ENCODE data around the gene MPPED2.

Gene MPPED2

DNA sequence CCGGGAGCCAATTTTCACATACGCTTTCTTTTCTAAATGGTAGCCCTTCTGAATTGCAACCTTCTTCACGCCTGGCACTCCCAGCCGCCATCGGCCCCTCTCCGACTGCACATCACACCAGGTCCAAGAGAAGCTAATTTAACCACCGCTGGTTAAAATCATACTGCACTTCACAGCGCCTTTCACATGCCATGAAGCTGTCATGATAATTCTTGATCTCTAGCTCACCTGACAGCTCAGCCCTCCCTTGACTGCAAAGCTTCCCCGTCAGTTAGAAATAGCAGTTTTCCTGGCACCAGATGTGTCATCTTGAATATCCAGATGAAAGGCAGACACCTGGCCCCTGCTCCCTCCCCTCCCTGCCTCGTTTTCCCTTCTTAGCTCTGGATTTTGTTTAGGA is 161.8 kb downstream of the MPPED2 start:
- no peak overlapping the region for H3K27ac ChIP-seq
- TF ChIP-seq, protein P1, sequence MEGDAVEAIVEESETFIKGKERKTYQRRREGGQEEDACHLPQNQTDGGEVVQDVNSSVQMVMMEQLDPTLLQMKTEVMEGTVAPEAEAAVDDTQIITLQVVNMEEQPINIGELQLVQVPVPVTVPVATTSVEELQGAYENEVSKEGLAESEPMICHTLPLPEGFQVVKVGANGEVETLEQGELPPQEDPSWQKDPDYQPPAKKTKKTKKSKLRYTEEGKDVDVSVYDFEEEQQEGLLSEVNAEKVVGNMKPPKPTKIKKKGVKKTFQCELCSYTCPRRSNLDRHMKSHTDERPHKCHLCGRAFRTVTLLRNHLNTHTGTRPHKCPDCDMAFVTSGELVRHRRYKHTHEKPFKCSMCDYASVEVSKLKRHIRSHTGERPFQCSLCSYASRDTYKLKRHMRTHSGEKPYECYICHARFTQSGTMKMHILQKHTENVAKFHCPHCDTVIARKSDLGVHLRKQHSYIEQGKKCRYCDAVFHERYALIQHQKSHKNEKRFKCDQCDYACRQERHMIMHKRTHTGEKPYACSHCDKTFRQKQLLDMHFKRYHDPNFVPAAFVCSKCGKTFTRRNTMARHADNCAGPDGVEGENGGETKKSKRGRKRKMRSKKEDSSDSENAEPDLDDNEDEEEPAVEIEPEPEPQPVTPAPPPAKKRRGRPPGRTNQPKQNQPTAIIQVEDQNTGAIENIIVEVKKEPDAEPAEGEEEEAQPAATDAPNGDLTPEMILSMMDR (conservative IDR thresholded peaks at IDR 0.05): no peak
- TF ChIP-seq ZFX (IDR thresholded peaks at IDR 0.05): no peak

DNA sequence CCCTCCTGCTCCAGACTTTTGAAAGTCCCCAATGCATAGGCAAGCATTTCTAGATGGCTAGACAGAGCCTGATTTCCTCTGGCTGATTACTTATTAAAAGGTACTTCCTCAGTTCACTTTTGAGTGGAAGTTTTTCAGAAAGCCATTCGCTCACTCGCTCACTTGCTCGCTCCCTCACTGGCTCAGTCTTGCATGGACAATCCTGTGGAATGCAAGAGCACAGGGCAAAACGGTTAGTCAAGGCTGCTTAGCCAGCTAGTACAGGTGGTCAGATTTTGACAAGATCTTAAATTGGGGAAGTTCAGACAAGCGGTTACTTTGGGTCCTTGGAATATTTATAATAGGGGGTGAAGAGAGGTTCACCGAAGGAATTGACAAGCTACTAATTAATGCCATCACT is 162.3 kb downstream of the MPPED2 start:
- no peak overlapping the region for H3K27ac ChIP-seq
- TF ChIP-seq, protein P1 (conservative IDR thresholded peaks at IDR 0.05): no peak
- TF ChIP-seq ZFX (IDR thresholded peaks at IDR 0.05): no peak

DNA sequence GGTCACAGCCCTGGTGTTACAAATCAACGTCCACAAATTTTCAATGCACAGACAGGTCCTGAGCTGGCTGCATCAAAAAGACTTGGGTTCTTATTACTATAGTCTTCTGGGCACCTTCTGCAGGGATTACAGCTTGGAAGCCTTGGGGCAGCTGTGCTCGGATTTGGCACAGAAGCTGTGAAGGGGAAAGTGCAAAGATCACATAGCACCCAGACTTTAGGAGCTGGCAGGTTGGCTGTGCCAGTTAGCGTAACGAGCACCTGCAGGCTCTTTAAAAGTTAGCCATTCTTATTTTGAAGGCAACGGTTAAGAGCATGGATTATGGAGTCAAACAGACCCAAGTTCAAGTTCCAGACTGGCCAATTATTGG is 162.9 kb downstream of the MPPED2 start:
- H3K27ac ChIP-seq: peak overlapping the region; percentile 24; the same call in 1 of the 2 replicates
- TF ChIP-seq, protein P1 (conservative IDR thresholded peaks at IDR 0.05): no peak
- TF ChIP-seq ZFX (IDR thresholded peaks at IDR 0.05): no peak

DNA sequence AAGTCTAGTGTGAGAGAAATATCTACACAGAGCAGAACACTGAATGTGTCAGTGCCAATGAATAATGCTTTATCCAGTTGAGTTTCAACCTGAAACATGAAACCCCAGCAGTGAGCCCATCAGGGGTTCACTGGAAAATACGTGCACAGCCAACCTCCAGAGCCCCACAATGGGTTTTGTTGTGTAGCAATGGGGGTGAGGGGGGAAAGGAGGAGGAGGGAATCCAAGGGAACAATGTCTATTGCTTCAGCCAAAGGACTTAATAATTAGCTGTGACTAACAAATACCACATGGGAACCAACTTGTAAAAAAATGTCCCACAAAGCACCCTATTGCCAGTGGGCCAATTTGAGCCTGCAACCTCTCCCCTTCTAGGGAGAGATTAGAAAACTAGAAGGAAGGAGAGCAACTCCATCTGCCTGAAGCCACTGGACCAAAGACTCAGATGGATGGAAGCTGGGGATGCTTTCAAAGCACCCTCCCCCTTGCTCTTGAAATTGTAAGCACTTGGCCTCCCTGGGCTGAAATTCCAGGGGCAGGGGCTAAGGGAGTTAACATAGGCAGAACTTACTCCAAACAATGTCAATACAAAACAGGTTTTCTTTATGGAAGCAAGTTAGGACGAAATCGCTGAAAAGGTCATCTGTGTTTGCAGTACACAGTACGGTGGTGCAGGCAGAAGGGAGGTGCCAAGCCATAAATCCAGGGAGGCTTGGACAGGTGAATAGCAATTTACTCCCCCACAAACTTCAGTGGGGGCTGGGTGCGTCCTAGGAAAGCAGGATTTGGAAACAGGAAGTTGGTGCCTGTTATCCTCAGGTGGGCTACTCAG is 163.5 kb downstream of the MPPED2 start:
- peak overlapping the region; percentile 24; the same call in 1 of the 2 replicates for H3K27ac ChIP-seq
- TF ChIP-seq, protein P1 (conservative IDR thresholded peaks at IDR 0.05): no peak
- TF ChIP-seq ZFX (IDR thresholded peaks at IDR 0.05): no peak

DNA sequence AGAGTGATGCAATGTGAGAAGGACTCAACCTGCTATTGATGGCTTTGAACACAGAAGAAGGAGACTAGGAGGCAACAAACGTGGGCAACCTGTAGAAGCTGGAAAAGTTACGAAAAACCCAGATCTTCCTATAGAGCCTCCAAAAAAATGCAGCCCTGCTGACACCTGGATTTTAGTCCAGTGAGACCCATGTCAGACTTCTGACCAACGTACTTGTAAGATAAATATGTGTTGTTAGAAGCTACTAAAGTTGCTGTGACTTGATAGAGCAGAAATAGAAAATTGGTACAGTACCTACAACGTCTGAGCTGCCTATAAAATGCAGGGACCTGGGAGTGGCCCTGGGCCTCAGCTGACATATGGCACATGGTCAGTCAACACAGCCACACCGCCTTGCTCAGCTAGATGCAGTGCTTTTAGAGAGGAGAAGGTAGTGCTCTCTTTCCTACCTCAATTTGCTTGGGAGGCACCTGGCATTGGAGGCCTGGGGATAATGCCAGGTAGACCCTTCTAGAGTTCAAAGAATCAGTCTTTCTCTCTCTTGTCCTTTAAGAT is 165.8 kb downstream of the MPPED2 start:
- TF ChIP-seq ZFX (IDR thresholded peaks at IDR 0.05): no peak
- TF ChIP-seq, protein P1 (conservative IDR thresholded peaks at IDR 0.05): no peak
- no peak overlapping the region for H3K27ac ChIP-seq

DNA sequence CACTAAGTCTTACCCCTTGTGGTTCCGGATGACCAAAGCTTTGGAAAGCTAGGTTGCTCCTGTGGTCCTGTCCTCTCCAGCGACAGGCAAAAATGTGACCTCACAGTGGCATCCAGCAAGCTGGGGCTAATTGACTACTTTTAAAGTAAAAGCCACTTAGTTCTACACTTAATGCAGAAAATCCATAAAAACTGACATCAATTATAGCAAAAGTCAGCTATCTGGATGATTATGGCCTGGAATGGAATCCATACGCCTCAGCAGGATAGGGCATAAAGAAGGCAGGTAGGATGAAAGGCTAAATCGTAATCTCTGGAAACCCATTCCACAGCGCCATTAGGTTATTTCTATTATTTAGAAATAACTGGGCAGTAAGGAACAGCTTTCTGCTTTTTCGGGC is 171.3 kb downstream of the MPPED2 start:
- H3K27ac ChIP-seq: no peak overlapping the region
- TF ChIP-seq, protein P1 (conservative IDR thresholded peaks at IDR 0.05): no peak
- TF ChIP-seq ZFX (IDR thresholded peaks at IDR 0.05): no peak

DNA sequence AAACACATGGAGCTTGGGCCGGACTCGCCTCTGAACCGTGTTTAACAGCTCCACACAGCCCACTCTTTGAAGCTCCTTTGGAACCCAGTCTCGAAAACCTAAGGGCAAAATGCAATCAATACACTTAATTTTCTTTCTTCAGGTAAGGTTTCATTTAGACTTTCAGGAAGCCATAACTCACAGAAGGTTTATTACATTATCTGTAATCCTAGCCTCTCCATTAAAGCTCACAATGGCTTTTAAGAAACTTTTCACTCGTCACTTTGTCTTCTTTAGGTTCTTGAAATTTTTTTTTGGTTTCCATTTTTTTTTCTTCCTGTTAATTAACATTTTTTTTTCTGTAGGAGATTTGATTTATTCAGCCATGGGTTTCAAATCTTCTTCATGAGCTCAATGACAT is 171.9 kb downstream of the MPPED2 start:
- no peak overlapping the region for H3K27ac ChIP-seq
- no peak for TF ChIP-seq ZFX (IDR thresholded peaks at IDR 0.05)
- TF ChIP-seq, protein P1 (conservative IDR thresholded peaks at IDR 0.05): no peak
